SK-N-MC (cell line): ENCODE data around the gene CACNA1A.

Source experiments
- EZH2 ChIP-seq: fragments of 200-600 bp; sonication (generic); IDR thresholded peaks from one replicate; pipeline ENCODE4 v1.6.1; 2017; ENCODE audit warnings: antibody characterized with exemption
- POLR2AphosphoS5 ChIP-seq: IDR thresholded peaks from 2 replicates; pipeline ENCODE4 v1.6.1; 2012; ENCODE audit warnings: mild to moderate bottlenecking, low read depth, low read length, borderline replicate concordance

- no peak for TF ChIP-seq EZH2
- TF ChIP-seq POLR2AphosphoS5, result no peak
Measured at GRCh38 chr19:13373599-13373998, 132.7 kb downstream of the CACNA1A start.
